Measurements from ENCODE around the gene IL1F10.

IL1F10 gene

GRCh38 chr2:113032737-113033136, 35.0 kb upstream of the IL1F10 start:
- H3K4me3 ChIP-seq (ENCODE audit: low read depth, low read length): no peak overlapping the region
- DNase-seq (ENCODE audit: low read depth): no peak
- TF ChIP-seq CTCF (conservative IDR thresholded peaks at IDR 0.05; ENCODE audit: low read depth, low read length): no peak

- TF ChIP-seq CTCF (conservative IDR thresholded peaks at IDR 0.05; ENCODE audit: low read depth, low read length): no peak
- no peak for DNase-seq (ENCODE audit: low read depth)
- no peak overlapping the region for H3K4me3 ChIP-seq (ENCODE audit: low read depth, low read length)
Measured at GRCh38 chr2:113034016-113034415, 33.8 kb upstream of the IL1F10 start.

- DNase-seq (ENCODE audit: low read depth): no peak
- no peak for TF ChIP-seq CTCF (conservative IDR thresholded peaks at IDR 0.05; ENCODE audit: low read depth, low read length)
- H3K4me3 ChIP-seq (ENCODE audit: low read depth, low read length): no peak overlapping the region
Measured at GRCh38 chr2:113036763-113037162, 31.0 kb upstream of the IL1F10 start.

- no peak overlapping the region for H3K4me3 ChIP-seq (ENCODE audit: low read depth, low read length)
- TF ChIP-seq CTCF (conservative IDR thresholded peaks at IDR 0.05; ENCODE audit: low read depth, low read length): no peak
- no peak for DNase-seq (ENCODE audit: low read depth)
Measured at GRCh38 chr2:113038291-113038690, 29.5 kb upstream of the IL1F10 start.

GRCh38 chr2:113039158-113039557, 28.6 kb upstream of the IL1F10 start:
- no peak for DNase-seq (ENCODE audit: low read depth)
- no peak for TF ChIP-seq CTCF (conservative IDR thresholded peaks at IDR 0.05; ENCODE audit: low read depth, low read length)
- no peak overlapping the region for H3K4me3 ChIP-seq (ENCODE audit: low read depth, low read length)

GRCh38 chr2:113039719-113040118, 28.1 kb upstream of the IL1F10 start:
- no peak for TF ChIP-seq CTCF (conservative IDR thresholded peaks at IDR 0.05; ENCODE audit: low read depth, low read length)

GRCh38 chr2:113041871-113042270, 25.9 kb upstream of the IL1F10 start:
- DNase-seq (ENCODE audit: low read depth): no peak
- no peak for TF ChIP-seq CTCF (conservative IDR thresholded peaks at IDR 0.05; ENCODE audit: low read depth, low read length)
- no peak overlapping the region for H3K4me3 ChIP-seq (ENCODE audit: low read depth, low read length)

More at GRCh38 chr2:113039719-113040118, 28.1 kb upstream of the IL1F10 start:
- H3K4me3 ChIP-seq (ENCODE audit: low read depth, low read length): no peak overlapping the region
- DNase-seq (ENCODE audit: low read depth): no peak
